Thoracic aorta (tissue), 2 donors: ENCODE measurements around the gene LRIG3. TPM values are rescaled to one million over a fixed set of nuclear protein-coding genes. Genes with fewer than 3 reads are reported as not detected.
"Not testable (repeated sequence)": the region's sequence is repeated elsewhere in the genome, so short reads cannot be mapped to it uniquely, and the experiment has no call there.

Source experiments
- ATAC-seq: fragments of 150-250 bp; one replicate; pipeline ENCODE4 v1.8.0; 2017; ENCODE audit warnings: low read depth; ENCODE audit not compliant: insufficient number of reproducible peaks, low FRiP score
- DNase-seq: peaks from one replicate; pipeline ENCODE4 v3.0.0-alpha.2; 2020; ENCODE audit warnings: low spot score
- H3K27ac ChIP-seq, 2 donors: fragments of 200-600 bp; sonication (generic); 1 replicate in 1 of 2; 2 replicates in 1 of 2; pipeline ENCODE4 v1.5.1; 2016; ENCODE audit warnings: mild to moderate bottlenecking in 2 of 2, moderate library complexity in 2 of 2
- H3K27me3 ChIP-seq: fragments of 200-600 bp; sonication (generic); replicated peaks from 2 replicates; pipeline ENCODE4 v1.6.0; 2016; ENCODE audit warnings: mild to moderate bottlenecking; ENCODE audit not compliant: insufficient read depth
- H3K36me3 ChIP-seq: fragments of 200-600 bp; sonication (generic); one replicate; pipeline ENCODE4 v1.5.1; 2016
- H3K4me1 ChIP-seq, 2 donors: fragments of 200-600 bp; sonication (generic); 1 replicate in 1 of 2; 2 replicates in 1 of 2; pipeline versions ENCODE4 v1.5.1 to v1.6.0; 2016; ENCODE audit warnings: low read depth in 2 of 2, mild to moderate bottlenecking in 1 of 2; ENCODE audit not compliant: control insufficient read depth in 1 of 2
- H3K4me3 ChIP-seq: fragments of 200-600 bp; sonication (generic); 2 replicates; pipeline ENCODE4 v1.5.1; 2016; ENCODE audit warnings: mild to moderate bottlenecking
- H3K9me3 ChIP-seq: fragments of 200-600 bp; sonication (generic); 2 replicates; pipeline ENCODE4 v1.5.1; 2016
- CTCF ChIP-seq: fragments of 200-600 bp; sonication (generic); IDR thresholded peaks from one replicate; pipeline ENCODE4 v1.5.1; 2019; ENCODE audit warnings: antibody characterized with exemption
- total RNA-seq, 2 donors: library from RNA; depleted of rRNA; stranded (reverse); fragments of >200 nt; gene quantifications; one replicate each; pipeline versions ENCODE4 v1.1.0 to v1.2.3, GENCODE V29; 2016

Gene LRIG3
- total RNA-seq, 2 donors from 2014 or later, result 34.4 to 70.0 TPM

- H3K27ac ChIP-seq, result no peak overlapping the region
- H3K36me3 ChIP-seq, result peaks cover 28% of the 10 kb centered on the region
Observed at GRCh38 chr12:58870595-58870994, 49.7 kb downstream of the LRIG3 start.

GRCh38 chr12:58860788-58861240, 59.5 kb downstream of the LRIG3 start:
- H3K9me3 ChIP-seq, result no peaks in the 10 kb centered on the region
- no peak overlapping the region for H3K27ac ChIP-seq
- H3K36me3 ChIP-seq, result no peaks in the 10 kb centered on the region
- TF ChIP-seq CTCF, result no peak
- no peaks in the 10 kb centered on the region for H3K4me1 ChIP-seq
- DNase-seq (no peak), ATAC-seq (no peak)
- no peak overlapping the region for H3K4me3 ChIP-seq
- H3K27me3 ChIP-seq, result no peaks in the 10 kb centered on the region

More at GRCh38 chr12:58870595-58870994, 49.7 kb downstream of the LRIG3 start:
- no peak for ATAC-seq
- H3K27me3 ChIP-seq, result no peaks in the 10 kb centered on the region
- no peaks in the 10 kb centered on the region for H3K9me3 ChIP-seq
- no peak overlapping the region for H3K4me3 ChIP-seq
- no peak for DNase-seq
- no peaks in the 10 kb centered on the region for H3K4me1 ChIP-seq
- TF ChIP-seq CTCF, result no peak

- Histone ChIP-seq H3K27me3 (no peaks in the 10 kb centered on the region), H3K4me3 (no peak overlapping the region), H3K4me1 (no peaks in the 10 kb centered on the region), H3K27ac (no peak overlapping the region), H3K36me3 (no peaks in the 10 kb centered on the region), H3K9me3 (no peaks in the 10 kb centered on the region)
- no peak for ATAC-seq
- no peak for TF ChIP-seq CTCF
- DNase-seq, result no peak
Observed at GRCh38 chr12:58860056-58860787, 60.1 kb downstream of the LRIG3 start.

- no peaks in the 10 kb centered on the region for H3K4me1 ChIP-seq
- no peak overlapping the region for H3K27ac ChIP-seq
- no peak for TF ChIP-seq CTCF
- DNase-seq (no peak), ATAC-seq (no peak)
- H3K9me3 ChIP-seq, result no peaks in the 10 kb centered on the region
- H3K4me3 ChIP-seq, result no peak overlapping the region
- no peaks in the 10 kb centered on the region for H3K36me3 ChIP-seq
- no peaks in the 10 kb centered on the region for H3K27me3 ChIP-seq
Observed at GRCh38 chr12:58858030-58858429, 62.3 kb downstream of the LRIG3 start.

- H3K4me3 ChIP-seq, H3K27ac ChIP-seq, H3K36me3 ChIP-seq, DNase-seq, ATAC-seq, H3K9me3 ChIP-seq, H3K27me3 ChIP-seq, H3K4me1 ChIP-seq: not testable (repeated sequence)
Observed at GRCh38 chr12:58857206-58857605, 63.1 kb downstream of the LRIG3 start.

GRCh38 chr12:58855630-58856029, 64.7 kb downstream of the LRIG3 start:
- not testable (repeated sequence) for H3K9me3 ChIP-seq, ATAC-seq, H3K4me1 ChIP-seq, H3K4me3 ChIP-seq, H3K27me3 ChIP-seq, H3K36me3 ChIP-seq, DNase-seq, H3K27ac ChIP-seq
